Lower lobe of right lung (tissue), 2 donors: ENCODE data around the gene AOPEP. TPM values are rescaled to one million over a fixed set of nuclear protein-coding genes. Genes with fewer than 3 reads are reported as not detected.

ENCODE experiments used
- ATAC-seq, 2 donors: fragments of 200-7000 bp; cut with Tn5 transposase; one replicate each; pipeline ENCODE4 v1.9.1; 2020 to 2022; ENCODE audit warnings: mild to moderate bottlenecking in 2 of 2, moderate library complexity in 2 of 2
- DNase-seq: peaks from one replicate; pipeline ENCODE4 v3.0.0-alpha.2; 2020
- H3K27ac ChIP-seq: fragments of 200-600 bp; one replicate; pipeline ENCODE4 v1.8.0; 2022
- H3K27me3 ChIP-seq: fragments of 200-600 bp; one replicate; pipeline ENCODE4 v1.8.0; 2022; ENCODE audit warnings: low read depth
- H3K36me3 ChIP-seq: fragments of 200-600 bp; one replicate; pipeline ENCODE4 v1.8.0; 2022; ENCODE audit warnings: mild to moderate bottlenecking
- H3K4me1 ChIP-seq: fragments of 200-600 bp; one replicate; pipeline ENCODE4 v1.8.0; 2022
- H3K4me3 ChIP-seq: fragments of 200-600 bp; one replicate; pipeline ENCODE4 v1.8.0; 2022; ENCODE audit warnings: mild to moderate bottlenecking
- H3K9me3 ChIP-seq: fragments of 200-600 bp; one replicate; pipeline ENCODE4 v1.8.0; 2022
- CTCF ChIP-seq: fragments of 200-600 bp; IDR thresholded peaks from one replicate; pipeline ENCODE4 v1.8.0; 2022; ENCODE audit warnings: antibody characterized with exemption, mild to moderate bottlenecking
- intact Hi-C: fragments of 100-400 bp; cut with DNase I; formaldehyde crosslinking; loops from one replicate; pipeline ENCODE4 v1.11.0; 2022
- total RNA-seq: library from RNA; stranded (reverse); fragmentation: NEBNext Ultra II Directional; extraction: Animal tissue kit (Norgen Biotek cat#: 25700); gene quantifications from one replicate; pipeline ENCODE4 v1.2.1, GENCODE V29; 2021
- donor health status: DM: no; HTN: yes; CAD: no; lungs with severe emphysema.

Gene AOPEP
- total RNA-seq, 1 donor from 2014 or later, result 63.7 TPM

GRCh38 chr9:95088421-95089161 lies 362.1 kb downstream of the AOPEP start:
- peaks cover 45% of the 10 kb centered on the region for H3K36me3 ChIP-seq
- intact Hi-C loops, result no loop called here
- no peaks in the 10 kb centered on the region for H3K27me3 ChIP-seq
- no peak for DNase-seq
- no peak for ATAC-seq
- peak overlapping the region; percentile 28 for H3K27ac ChIP-seq
- TF ChIP-seq CTCF, result no peak
- H3K4me3 ChIP-seq, result no peak overlapping the region
- H3K4me1 ChIP-seq, result peaks cover 58% of the 10 kb centered on the region
- no peaks in the 10 kb centered on the region for H3K9me3 ChIP-seq

GRCh38 chr9:95089257-95090022 lies 362.9 kb downstream of the AOPEP start:
- DNase-seq (no peak), ATAC-seq (no peak)
- Histone ChIP-seq H3K4me1 (peaks cover 66% of the 10 kb centered on the region), H3K9me3 (no peaks in the 10 kb centered on the region), H3K27me3 (no peaks in the 10 kb centered on the region), H3K4me3 (no peak overlapping the region), H3K27ac (peak overlapping the region; percentile 74), H3K36me3 (peaks cover 37% of the 10 kb centered on the region)
- intact Hi-C loops, result no loop called here
- TF ChIP-seq CTCF, result no peak

DNA sequence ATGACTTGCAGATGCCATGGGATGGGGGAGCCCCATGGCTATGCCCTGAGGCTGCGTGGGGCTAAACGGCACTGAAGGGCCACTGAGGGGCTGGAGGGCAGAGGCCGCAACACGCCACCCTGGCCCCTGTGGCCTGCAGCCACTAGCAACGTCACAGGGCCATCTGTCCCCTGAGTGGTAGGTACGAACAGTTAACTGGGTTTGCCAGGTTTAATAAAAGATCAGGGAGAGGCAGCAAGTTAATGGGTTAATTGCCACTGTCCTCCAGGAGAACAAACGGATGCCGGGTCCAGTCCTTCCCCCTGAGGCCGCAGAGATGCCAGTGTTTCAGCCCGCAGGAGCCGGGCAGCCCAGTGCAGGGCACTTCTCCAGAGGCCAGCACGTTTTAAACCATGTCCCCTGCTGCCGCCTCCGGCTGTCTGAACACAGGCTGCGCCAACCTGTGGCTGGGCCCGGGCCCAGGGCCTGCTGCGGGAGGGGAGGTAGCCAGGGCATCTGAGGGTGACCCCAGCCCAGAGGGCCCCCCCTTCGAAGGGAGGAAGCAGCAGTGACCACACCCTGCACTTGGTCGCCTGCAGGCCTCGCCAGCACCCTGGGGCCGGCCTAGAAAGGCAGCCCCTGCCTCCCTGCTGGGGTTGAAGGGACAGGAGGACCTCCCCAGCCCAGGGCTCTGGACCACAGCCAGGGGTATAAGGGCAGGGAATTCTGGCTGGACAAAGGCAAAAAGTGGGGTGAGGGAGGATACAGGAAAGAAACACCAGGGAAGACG lies 363.7 kb downstream of the AOPEP start:
- Histone ChIP-seq H3K4me1 (peaks cover 70% of the 10 kb centered on the region), H3K4me3 (no peak overlapping the region), H3K9me3 (no peaks in the 10 kb centered on the region), H3K36me3 (peaks cover 29% of the 10 kb centered on the region), H3K27me3 (no peaks in the 10 kb centered on the region), H3K27ac (peak overlapping the region; percentile 74)
- intact Hi-C loops, result no loop called here
- no peak for TF ChIP-seq CTCF
- DNase-seq, result no peak
- ATAC-seq, result peak; percentile 11 to 48

- intact Hi-C loops, result no loop called here
- DNase-seq (no peak), ATAC-seq (no peak)
- no peaks in the 10 kb centered on the region for H3K27me3 ChIP-seq
- no peak overlapping the region for H3K4me3 ChIP-seq
- peak overlapping the region; percentile 74 for H3K27ac ChIP-seq
- no peak for TF ChIP-seq CTCF
- H3K36me3 ChIP-seq, result peaks cover 21% of the 10 kb centered on the region
- no peaks in the 10 kb centered on the region for H3K9me3 ChIP-seq
- H3K4me1 ChIP-seq, result peaks cover 70% of the 10 kb centered on the region
Measured at GRCh38 chr9:95090871-95091577, 364.5 kb downstream of the AOPEP start.
